ENCODE data around the gene UGT1A1. TPM values are rescaled to one million over a fixed set of nuclear protein-coding genes. Genes with fewer than 3 reads are reported as not detected.

The UGT1A1 gene
- total RNA-seq, 1 donor from 2014 or later: not detected

DNA sequence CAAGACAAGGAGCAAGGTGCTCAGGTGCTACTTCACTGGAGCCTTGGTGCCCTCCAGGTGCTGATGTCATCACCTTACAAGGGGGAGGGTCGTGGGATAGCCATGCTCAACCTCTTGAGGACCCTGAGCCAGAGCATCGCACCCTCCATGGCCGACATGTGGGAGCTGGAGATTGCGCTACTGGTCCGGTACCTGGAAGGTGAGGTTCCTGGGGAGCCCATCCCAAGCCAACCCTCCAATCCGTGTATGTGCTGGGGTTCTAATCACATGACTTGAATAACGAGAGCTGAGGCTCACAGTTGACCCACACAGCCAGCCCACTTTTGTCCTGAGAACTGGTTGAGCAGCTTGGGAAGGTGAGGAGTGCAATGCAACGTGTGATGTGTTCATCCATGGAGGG is 43.9 kb downstream of the UGT1A1 start:
- H3K36me3 ChIP-seq: no peaks in the 10 kb centered on the region
- no peaks in the 10 kb centered on the region for H3K9me3 ChIP-seq
- TF ChIP-seq, protein P1, sequence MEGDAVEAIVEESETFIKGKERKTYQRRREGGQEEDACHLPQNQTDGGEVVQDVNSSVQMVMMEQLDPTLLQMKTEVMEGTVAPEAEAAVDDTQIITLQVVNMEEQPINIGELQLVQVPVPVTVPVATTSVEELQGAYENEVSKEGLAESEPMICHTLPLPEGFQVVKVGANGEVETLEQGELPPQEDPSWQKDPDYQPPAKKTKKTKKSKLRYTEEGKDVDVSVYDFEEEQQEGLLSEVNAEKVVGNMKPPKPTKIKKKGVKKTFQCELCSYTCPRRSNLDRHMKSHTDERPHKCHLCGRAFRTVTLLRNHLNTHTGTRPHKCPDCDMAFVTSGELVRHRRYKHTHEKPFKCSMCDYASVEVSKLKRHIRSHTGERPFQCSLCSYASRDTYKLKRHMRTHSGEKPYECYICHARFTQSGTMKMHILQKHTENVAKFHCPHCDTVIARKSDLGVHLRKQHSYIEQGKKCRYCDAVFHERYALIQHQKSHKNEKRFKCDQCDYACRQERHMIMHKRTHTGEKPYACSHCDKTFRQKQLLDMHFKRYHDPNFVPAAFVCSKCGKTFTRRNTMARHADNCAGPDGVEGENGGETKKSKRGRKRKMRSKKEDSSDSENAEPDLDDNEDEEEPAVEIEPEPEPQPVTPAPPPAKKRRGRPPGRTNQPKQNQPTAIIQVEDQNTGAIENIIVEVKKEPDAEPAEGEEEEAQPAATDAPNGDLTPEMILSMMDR (IDR thresholded peaks at IDR 0.05): no peak
- intact Hi-C loops (cut with DNase I): no loop called here
- no peaks in the 10 kb centered on the region for H3K4me1 ChIP-seq
- peak in 1 of 2 donors; percentile 53 for DNase-seq (ENCODE audit: low spot score in 2 of 2)
- no peak overlapping the region for H3K4me3 ChIP-seq
- no peaks in the 10 kb centered on the region for H3K27me3 ChIP-seq
- no peak overlapping the region for H3K27ac ChIP-seq

DNA sequence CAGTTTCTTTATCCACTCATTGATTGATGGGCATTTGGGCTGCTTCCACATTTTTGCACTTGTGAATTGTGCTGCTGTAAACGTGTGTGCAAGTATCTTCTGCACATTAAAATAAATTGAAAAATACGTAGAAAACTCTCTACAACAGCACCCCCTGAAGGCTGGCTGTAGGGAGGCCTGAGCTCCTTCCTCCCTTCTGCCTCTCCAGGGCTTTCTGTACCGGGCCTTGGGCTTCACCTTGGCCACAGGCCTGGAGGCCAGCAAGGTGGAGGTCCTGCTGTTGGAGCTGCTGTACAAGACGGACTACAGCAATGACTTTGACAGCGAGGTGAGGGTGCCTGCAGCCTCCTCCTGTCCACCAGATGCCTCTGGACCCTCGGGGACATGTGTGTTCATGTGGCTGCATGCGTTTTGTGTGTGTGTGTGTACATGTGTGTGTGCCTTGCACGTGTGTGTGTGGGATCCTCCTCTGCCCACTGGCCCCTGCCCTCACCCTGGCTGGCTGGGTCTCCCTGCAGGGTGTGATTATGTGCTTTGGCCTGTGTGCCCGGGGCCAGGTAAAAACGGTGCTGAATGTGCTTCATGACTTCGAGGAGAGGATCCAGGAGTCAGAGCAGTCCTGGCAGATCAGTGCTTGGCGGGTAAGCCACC is 47.3 kb downstream of the UGT1A1 start:
- Histone ChIP-seq H3K27ac (no peak overlapping the region), H3K36me3 (no peaks in the 10 kb centered on the region), H3K4me1 (no peaks in the 10 kb centered on the region), H3K9me3 (no peaks in the 10 kb centered on the region), H3K4me3 (no peak overlapping the region), H3K27me3 (no peaks in the 10 kb centered on the region)
- TF ChIP-seq, protein P1 (IDR thresholded peaks at IDR 0.05): no peak
- intact Hi-C loops (cut with DNase I): no loop called here
- DNase-seq (ENCODE audit: low spot score in 2 of 2): peak in 1 of 2 donors; percentile 42

DNA sequence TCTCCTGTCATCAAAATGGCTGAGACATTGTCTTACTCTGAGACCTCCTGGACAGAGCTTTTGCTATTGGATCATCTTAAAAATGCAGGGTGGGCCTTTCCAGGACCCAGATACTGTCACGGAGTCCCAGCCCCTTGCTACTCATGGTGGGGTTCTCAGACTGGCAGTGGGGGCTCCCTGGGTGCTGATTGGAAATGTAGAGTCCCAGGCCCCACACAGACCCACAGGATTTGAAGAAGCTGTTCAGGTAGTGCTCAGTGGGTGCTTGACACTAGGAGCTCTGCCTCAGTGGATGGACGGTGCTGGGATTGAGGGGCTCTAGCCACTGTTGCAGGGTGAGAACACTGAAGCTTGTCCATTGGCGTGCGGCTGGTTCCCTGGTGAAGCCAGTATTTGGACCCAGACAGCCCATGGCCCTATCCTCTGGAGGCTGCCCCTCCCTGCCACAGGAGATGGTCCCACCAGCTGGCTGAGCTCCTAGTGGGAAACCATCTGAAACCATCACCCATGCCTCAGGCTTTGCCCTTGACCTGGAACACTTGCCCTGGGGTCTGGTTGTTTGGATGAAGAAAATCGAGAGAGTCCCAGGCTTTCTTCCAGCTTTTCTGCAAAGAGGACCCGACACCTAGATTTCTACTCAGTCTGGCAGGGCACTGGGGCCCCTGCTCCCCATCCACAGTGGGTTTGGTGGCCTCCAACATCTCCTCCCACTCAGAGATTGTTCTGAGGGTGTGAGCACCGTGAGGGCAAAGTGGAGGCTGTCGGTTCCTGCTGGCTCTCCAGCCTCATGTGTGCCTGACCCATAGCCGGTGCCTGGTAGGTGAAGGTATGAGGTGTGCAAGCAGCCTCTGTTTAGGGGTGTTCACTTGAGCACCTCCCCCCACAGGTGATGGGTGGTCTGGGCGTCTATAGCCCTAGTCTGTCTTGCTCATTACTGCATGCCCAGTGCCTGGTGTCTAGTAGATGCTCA is 48.2 kb downstream of the UGT1A1 start:
- DNase-seq (ENCODE audit: low spot score in 2 of 2): no peak
- no peaks in the 10 kb centered on the region for H3K9me3 ChIP-seq
- H3K4me3 ChIP-seq: no peak overlapping the region
- H3K4me1 ChIP-seq: no peaks in the 10 kb centered on the region
- TF ChIP-seq, protein P1 (IDR thresholded peaks at IDR 0.05): no peak
- H3K27ac ChIP-seq: no peak overlapping the region
- intact Hi-C loops (cut with DNase I): no loop called here
- H3K27me3 ChIP-seq: no peaks in the 10 kb centered on the region
- H3K36me3 ChIP-seq: no peaks in the 10 kb centered on the region

DNA sequence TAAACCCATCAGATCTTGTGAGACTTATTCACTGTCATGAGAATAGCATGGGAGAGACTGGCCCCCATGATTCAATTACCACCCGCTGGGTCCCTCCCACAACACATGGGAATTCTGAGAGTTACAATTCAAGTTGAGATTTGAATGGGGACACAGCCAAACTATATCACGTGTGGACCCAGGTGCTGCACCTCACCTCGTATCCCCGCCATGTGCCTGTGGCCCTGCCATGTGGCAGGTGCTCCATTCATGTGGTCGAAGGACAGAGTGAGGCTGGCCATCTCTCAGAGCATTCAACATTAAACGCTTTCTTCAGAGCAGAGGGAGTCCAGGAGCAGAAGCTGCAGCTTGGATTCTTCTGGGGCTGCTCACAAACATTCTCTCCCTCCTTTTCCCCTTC is 50.3 kb downstream of the UGT1A1 start:
- intact Hi-C loops (cut with DNase I): no loop called here

DNA sequence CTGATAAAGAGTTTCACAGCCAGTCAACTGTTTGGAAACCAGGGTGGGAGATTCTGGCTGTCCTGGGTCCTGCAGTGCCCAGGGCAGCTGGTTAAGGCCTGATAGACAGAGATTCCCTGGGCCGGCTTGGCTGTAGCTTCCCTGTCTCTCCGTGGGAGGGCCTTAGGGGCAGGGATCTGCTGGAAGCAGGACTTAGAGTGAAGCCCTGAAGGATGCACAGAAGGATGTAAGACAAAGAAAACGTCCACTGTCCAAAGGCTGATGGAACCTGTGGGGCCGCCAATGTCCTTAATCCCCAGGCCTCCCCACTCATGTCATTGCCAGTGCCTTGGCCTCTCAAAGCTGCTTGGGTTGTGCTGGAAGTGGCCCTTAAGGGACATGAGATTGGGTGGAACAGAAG is 51.0 kb downstream of the UGT1A1 start:
- H3K27ac ChIP-seq: no peak overlapping the region
- DNase-seq (ENCODE audit: low spot score in 2 of 2): no peak

More for the DNA sequence above, 50.3 kb downstream of the UGT1A1 start:
- Histone ChIP-seq H3K4me1 (no peaks in the 10 kb centered on the region), H3K27ac (no peak overlapping the region), H3K4me3 (no peak overlapping the region), H3K9me3 (no peaks in the 10 kb centered on the region), H3K36me3 (no peaks in the 10 kb centered on the region), H3K27me3 (no peaks in the 10 kb centered on the region)
- no peak for DNase-seq (ENCODE audit: low spot score in 2 of 2)
- TF ChIP-seq, protein P1 (IDR thresholded peaks at IDR 0.05): no peak

More for the DNA sequence above, 51.0 kb downstream of the UGT1A1 start:
- Histone ChIP-seq H3K4me3 (no peak overlapping the region), H3K27me3 (no peaks in the 10 kb centered on the region), H3K4me1 (no peaks in the 10 kb centered on the region), H3K9me3 (no peaks in the 10 kb centered on the region), H3K36me3 (no peaks in the 10 kb centered on the region)
- TF ChIP-seq, protein P1 (IDR thresholded peaks at IDR 0.05): no peak
- intact Hi-C loops (cut with DNase I): no loop called here
